NCI-H226 (cell line): Measurements from ENCODE around the gene NOL9.
"Not testable (repeated sequence)": the region's sequence is repeated elsewhere in the genome, so short reads cannot be mapped to it uniquely, and the experiment has no call there.

Experiments used
- DNase-seq: peaks from one replicate; pipeline ENCODE4 v3.0.0-alpha.2; 2015

The NOL9 gene

GRCh38 chr1:6554031-6554906, at the start of gene NOL9:
NOL9 (minus strand) TSS chr1:6554513; CDS start chr1:6554502, 11 bp downstream.
- peak; percentile 88 for DNase-seq

- DNase-seq, result no peak
Observed at GRCh38 chr1:6603238-6603914, 49.1 kb upstream of the NOL9 start.

- peak; percentile 68 for DNase-seq
Observed at GRCh38 chr1:6602669-6603237, 48.4 kb upstream of the NOL9 start, which contains the start of gene KLHL21. KLHL21 (minus strand) TSS chr1:6602869; CDS start chr1:6602817, 52 bp downstream.

- no peak for DNase-seq
Observed at GRCh38 chr1:6601923-6602668, 47.8 kb upstream of the NOL9 start.

GRCh38 chr1:6601049-6601922, 47.0 kb upstream of the NOL9 start:
- DNase-seq, result peak; percentile 74

DNA sequence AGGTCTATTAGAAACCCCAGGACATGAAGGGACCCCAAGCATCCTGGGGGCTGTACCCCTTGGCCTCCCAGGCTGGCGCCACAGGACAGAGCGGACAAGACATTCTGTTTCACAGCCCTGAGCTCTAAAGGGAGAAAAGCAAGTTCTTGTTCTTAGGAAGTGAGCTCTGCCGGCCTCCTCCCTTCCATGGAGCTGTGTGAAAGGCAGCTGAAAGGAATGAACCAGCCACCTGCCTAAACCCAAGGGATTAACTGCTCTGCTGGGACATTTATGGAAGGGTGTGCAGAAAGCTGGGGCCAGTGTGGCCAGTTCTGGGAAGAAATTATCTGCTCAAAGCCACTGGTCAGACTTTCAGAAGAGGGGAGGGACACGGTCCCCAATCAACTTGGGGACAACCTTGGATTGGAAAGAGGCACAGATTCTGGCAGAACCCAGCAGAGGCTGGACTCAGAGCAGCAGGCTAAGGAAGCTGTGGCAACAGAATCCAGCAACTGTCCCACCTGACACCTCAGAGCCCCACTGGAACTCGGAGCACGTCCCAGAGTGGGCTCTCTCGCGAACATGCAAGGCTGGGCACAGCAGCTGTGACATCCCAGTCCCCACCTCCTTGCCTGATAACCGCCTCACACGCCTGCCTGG, 46.2 kb upstream of the NOL9 start:
- no peak for DNase-seq

GRCh38 chr1:6599991-6600390, 45.7 kb upstream of the NOL9 start:
- not testable (repeated sequence) for DNase-seq

DNA sequence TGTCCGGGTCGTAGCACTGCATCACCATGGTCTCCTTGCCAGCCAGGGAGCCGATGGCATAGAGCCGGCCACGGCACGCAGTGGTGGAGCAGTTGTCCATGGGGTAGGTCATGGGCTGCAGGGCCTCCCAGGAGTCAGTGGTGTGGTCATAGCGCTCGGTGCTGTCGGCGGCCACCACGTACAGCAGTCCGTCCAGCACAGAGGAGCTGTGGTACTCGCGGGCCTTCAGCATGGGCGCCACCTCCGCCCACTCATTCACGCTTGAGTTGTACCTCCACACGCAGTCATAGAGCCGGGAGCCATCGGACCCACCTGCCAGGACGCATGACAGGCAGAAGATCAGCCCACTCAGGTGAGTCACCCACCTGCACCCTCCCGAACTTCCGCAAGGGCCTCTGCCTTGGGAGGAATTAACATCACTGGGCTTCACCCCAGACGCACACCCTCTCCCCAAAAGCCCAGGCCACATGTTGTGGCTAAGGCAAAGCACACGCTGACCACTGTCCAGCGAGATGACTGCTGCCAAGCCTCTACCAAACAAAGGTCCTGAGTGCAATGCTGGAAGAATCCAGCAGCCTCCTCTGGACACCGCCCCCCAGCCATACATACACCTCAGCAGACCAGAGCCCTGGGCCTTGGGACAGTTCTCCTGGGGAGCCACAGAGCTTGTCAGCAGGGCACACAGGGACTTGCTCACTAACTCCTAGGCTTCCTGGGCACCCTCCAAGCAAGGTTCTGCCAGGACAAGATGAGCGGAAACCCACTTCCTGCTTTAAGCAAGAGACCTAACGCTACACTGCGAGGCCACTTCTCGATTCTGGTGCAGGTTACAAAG, 45.0 kb upstream of the NOL9 start:
- no peak for DNase-seq

GRCh38 chr1:6597777-6598131, 43.4 kb upstream of the NOL9 start:
- DNase-seq, result no peak

- no peak for DNase-seq
Observed at GRCh38 chr1:6596886-6597776, 42.8 kb upstream of the NOL9 start.

- no peak for DNase-seq
Observed at GRCh38 chr1:6596351-6596750, 42.0 kb upstream of the NOL9 start.

DNA sequence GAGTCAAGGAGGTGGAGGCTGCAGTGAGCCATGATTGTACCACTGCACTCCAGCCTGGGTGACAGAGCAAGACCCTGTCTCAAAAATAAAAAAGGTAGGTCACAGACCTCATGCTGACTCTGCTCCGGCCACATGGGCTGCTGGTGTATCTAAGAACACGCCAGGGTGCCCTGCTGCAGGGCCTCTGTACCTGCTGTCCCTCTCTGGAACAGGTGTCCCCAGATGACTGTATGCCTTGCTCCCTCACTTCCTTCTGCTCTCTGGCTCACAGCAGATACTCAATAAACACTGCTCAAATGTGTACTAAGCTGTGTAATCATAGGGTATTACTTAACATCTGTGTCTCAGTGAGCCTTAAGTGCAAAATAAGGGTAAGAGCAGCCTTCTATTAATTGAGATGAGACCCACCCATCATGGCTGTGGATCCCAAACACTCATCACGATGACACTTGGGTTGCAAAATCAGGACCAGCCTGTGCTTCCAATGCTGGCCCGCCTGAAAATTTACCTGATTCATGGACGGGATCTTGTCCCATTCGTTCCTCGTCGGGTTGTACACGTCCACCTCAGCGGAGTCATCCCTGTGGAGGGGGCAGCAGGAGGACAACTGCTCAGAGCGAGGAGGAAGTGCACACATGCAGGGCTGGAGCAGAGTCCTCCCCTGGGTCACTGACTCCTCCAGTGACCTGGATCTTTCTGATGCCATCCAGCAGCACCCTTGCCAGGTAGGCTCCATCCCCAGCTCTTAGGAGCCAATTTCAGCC, 40.8 kb upstream of the NOL9 start:
- DNase-seq, result no peak

- DNase-seq, result no peak
Observed at GRCh38 chr1:6593810-6594209, 39.5 kb upstream of the NOL9 start.

GRCh38 chr1:6592865-6593593, 38.7 kb upstream of the NOL9 start:
- DNase-seq, result no peak

DNA sequence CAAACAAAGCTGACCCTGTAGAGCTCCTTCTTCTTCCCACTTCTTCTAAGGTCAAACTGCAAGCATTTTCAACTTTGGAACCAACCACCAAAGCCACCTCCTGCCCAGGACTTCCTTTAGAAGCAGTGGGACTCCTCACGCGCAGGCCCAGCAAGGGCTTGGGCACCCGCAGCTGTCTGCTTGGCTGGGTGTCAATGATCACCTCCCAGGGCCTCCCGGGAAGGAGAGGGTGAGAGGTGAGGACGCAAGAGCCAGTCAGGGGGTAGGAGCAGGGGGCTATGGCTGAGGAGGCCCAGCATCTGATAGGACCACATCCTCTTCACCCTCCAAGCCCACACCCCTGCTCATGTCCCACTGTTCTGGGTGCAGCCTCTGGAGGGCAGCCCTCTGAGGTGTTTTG, 38.1 kb upstream of the NOL9 start:
- DNase-seq, result no peak

- no peak for DNase-seq
Observed at GRCh38 chr1:6591644-6592043, 37.3 kb upstream of the NOL9 start.

GRCh38 chr1:6591222-6591621, 36.9 kb upstream of the NOL9 start:
- no peak for DNase-seq

DNA sequence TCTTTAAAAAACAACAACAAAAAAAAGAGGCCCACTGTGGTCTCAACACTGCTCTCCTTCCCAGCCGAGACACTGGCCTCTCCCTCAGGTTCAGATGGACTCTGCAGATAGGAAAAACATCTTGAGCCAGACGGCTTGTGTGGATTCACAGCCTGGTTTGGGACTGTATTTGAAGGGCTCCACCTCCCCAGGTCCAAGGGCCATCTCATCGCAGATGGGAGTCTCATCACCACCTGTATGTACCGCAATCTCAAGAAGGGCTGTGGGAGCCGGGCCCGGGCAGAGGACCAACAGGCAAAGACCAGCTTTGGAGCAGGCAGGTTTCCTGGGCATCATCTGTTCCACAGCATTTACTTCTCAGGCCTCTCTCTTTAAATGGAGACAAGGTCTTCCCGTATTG, 35.7 kb upstream of the NOL9 start:
- DNase-seq, result no peak
